Body of pancreas (tissue), 4 donors: ENCODE measurements around the gene ERV3-1.

Source experiments
- POLR2A ChIP-seq, 3 donors: fragments of 450-650 bp; IDR thresholded peaks; one replicate each; pipeline ENCODE4 v1.6.1; 2016; ENCODE audit warnings: antibody characterized with exemption in 3 of 3, mild to moderate bottlenecking in 2 of 3
- TF ChIP-seq, protein P1 (sequence below), 7 experiments: fragments of 450-650 bp in 4 of 7; fragments of 200-600 bp in 3 of 7; sonication (generic) in 3 of 7; IDR thresholded peaks; one replicate each; pipeline ENCODE4 v1.5.1; 2016 to 2019; ENCODE audit warnings: antibody characterized with exemption in 7 of 7

DNA sequence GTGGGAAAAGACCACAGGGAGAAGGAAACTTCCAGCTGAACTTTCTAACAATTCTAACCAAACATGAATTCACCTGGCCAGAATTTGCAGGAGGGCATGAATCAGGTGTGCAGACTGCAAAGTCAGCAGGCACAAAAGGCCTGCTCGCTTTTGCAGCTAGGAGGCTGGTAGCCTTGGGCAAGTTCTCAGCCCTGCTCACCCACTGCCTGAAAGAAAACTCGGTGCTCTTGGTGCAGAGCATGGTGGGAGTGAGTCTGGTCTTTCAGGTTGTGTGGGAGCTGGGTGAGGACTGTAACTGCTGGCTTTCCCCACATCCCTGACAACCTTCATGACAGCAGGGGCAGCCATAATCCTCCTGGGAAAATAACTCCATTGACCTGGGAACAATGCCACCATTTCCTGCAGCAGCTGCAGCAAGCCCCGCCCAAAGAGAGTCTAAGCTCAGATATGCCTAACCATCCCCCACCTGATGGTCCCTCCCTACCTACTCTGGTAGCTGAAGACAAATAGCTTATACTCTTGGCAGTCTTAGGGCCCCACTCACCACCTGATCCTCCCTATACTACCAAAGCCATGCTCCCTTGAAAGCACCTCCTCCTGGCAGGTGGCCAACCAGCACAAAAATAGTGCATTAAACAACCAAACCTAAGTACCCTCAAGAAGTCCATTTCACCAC lies 47.3 kb downstream of the ERV3-1 start:
- TF ChIP-seq, protein P1, sequence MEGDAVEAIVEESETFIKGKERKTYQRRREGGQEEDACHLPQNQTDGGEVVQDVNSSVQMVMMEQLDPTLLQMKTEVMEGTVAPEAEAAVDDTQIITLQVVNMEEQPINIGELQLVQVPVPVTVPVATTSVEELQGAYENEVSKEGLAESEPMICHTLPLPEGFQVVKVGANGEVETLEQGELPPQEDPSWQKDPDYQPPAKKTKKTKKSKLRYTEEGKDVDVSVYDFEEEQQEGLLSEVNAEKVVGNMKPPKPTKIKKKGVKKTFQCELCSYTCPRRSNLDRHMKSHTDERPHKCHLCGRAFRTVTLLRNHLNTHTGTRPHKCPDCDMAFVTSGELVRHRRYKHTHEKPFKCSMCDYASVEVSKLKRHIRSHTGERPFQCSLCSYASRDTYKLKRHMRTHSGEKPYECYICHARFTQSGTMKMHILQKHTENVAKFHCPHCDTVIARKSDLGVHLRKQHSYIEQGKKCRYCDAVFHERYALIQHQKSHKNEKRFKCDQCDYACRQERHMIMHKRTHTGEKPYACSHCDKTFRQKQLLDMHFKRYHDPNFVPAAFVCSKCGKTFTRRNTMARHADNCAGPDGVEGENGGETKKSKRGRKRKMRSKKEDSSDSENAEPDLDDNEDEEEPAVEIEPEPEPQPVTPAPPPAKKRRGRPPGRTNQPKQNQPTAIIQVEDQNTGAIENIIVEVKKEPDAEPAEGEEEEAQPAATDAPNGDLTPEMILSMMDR (IDR thresholded peaks at IDR 0.05) = no peak
- TF ChIP-seq POLR2A (IDR thresholded peaks at IDR 0.05) = no peak
